Measurements from ENCODE around the gene GPR22.
A peak's percentile ranks its signal among the peaks of the same experiment; 100 is the strongest.

GPR22 gene

DNA sequence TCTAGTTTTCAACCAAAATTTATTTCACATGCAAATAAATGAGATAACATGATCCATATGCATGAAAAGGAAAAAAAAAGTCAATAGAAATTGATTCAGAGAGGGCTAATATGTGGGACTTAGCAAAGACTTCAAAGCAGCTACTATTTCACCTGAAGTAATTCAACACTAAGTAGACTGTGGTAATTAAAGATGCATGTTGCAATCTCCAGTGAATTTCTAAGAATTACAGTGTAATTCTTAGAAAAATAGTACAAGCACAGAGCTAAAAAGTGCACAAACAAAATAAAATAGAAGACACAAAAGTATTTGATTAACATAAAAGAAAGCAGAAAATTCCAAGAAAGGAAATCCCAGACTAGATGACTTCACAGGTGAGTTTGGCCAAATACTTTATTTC is 25.7 kb downstream of the GPR22 start:
- FAIRE-seq: no peak
- TF ChIP-seq POLR2A (IDR thresholded peaks at IDR 0.05; ENCODE audit: low read depth, low read length): no peak
- no peak for DNase-seq (ENCODE audit: insufficient read length, low spot score)

DNA sequence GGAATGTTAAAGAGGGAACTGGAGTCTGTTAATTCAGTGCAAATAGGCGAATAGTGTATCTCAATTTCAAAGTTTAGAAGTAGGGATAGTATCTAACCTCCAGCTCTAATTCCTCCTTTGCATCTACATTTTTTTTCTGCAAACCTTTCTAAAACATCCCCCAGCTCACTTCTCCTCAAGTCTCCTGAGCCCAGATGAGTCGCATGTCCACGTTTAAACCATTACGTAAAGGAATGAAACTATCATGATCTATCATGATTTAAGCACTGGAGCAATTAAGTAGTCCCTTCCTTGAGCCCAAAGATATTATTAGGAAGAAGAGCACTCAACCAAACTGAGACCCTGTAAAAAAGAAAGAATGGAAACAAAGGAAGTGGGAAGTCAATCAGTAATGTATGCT is 29.9 kb downstream of the GPR22 start:
- no peak for FAIRE-seq
- no peak for DNase-seq (ENCODE audit: insufficient read length, low spot score)

DNA sequence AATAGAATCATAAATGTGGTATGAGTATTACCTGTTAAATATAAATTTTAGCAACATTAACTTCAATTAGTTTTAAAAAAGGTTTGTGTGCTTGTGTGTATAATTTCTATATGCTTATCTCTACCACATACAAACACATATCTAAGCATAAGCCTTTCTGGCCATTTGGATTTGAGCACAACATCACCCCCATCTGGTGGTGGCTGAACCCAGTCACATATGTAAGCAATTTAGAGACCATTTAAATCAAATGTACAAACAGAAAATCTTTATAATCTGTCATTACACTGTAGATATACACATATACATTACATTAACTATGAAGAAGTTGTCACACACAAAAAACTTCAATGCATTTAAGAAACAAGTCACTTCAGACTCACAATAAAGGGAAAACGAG is 31.7 kb downstream of the GPR22 start:
- FAIRE-seq (peak; percentile 81), DNase-seq (ENCODE audit: insufficient read length, low spot score) (no peak)
- TF ChIP-seq POLR2A (IDR thresholded peaks at IDR 0.05; ENCODE audit: low read depth, low read length): no peak

More for the DNA sequence above, 29.9 kb downstream of the GPR22 start:
- no peak for TF ChIP-seq POLR2A (IDR thresholded peaks at IDR 0.05; ENCODE audit: low read depth, low read length)

DNA sequence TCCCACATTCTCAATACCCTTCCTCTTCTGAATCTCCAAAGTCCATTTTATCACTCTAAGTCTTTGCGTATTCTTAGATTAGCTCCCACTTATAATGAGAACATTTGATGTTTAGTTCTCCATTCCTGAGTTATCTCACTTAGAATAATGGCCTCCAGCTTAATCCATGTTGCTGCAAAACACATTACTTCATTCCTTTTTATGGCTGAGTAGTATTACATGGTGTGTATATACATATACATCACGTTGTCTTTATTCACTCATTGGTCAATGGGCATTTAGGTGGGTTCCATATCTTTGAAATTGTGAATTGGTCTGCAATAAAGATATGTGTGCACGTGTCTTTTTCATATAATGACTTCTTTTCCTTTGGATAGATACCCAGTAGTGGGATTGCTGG is 32.3 kb downstream of the GPR22 start:
- TF ChIP-seq POLR2A (IDR thresholded peaks at IDR 0.05; ENCODE audit: low read depth, low read length): no peak
- FAIRE-seq: no peak
- no peak for DNase-seq (ENCODE audit: insufficient read length, low spot score)

DNA sequence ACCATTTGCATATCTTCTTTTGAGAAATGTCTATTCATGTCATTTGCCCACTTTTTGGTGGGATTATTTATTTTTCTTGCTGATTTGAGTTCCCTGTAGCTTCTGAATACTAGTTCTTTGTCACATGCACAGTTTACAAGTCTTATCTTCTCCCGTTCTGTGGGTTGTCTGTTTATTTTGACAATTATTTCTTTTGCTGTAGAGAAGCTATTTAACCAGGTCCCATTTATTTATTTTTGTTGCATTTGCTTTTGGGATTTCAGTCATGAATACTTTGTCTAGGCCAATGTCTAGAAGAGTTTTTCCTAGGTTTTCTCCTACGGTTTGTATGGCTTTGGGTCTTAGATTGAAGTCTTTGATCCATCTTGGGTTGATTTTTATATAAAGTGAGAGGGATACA is 32.9 kb downstream of the GPR22 start:
- FAIRE-seq (no peak), DNase-seq (ENCODE audit: insufficient read length, low spot score) (no peak)
- no peak for TF ChIP-seq POLR2A (IDR thresholded peaks at IDR 0.05; ENCODE audit: low read depth, low read length)

DNA sequence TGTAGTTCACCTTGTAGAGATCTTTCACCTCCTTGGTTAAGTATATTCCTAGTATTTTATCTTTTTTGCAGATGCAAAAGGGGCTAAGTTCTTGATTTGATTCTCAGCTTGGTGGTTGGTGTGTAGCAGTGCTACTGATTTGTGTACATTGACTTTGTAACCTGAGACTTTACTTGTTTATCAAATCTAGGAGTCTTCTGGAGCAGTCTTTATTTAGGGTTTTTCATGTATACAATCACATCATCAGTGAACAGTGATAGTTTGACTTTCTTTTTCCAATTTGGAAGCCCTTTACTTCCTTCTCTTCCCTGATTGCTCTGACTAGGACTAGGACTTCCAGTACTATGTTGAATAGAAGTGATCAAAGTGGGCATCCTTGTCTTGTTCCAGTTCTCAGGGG is 33.8 kb downstream of the GPR22 start:
- FAIRE-seq (no peak), DNase-seq (ENCODE audit: insufficient read length, low spot score) (no peak)
- TF ChIP-seq POLR2A (IDR thresholded peaks at IDR 0.05; ENCODE audit: low read depth, low read length): no peak

DNA sequence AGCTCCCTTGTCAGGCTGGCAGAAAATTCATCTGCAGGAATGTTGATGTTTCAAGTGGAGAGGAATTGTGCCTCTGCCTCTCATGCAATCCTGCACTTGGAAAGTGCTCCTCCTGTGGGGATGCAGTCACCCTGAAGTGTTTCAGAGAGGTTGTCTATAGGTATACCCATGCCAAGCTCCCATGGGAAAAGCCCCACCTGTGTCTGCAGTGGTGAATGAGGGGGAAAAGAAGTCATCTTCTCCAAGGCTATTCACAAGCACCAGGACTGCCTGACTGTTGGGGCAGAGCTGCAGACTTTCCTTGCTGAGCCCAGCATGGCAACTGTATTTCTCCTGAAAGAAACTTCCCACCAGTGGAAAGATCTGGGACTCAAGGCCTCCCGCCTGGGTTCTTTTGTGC is 35.5 kb downstream of the GPR22 start:
- FAIRE-seq (no peak), DNase-seq (ENCODE audit: insufficient read length, low spot score) (no peak)
- no peak for TF ChIP-seq POLR2A (IDR thresholded peaks at IDR 0.05; ENCODE audit: low read depth, low read length)

DNA sequence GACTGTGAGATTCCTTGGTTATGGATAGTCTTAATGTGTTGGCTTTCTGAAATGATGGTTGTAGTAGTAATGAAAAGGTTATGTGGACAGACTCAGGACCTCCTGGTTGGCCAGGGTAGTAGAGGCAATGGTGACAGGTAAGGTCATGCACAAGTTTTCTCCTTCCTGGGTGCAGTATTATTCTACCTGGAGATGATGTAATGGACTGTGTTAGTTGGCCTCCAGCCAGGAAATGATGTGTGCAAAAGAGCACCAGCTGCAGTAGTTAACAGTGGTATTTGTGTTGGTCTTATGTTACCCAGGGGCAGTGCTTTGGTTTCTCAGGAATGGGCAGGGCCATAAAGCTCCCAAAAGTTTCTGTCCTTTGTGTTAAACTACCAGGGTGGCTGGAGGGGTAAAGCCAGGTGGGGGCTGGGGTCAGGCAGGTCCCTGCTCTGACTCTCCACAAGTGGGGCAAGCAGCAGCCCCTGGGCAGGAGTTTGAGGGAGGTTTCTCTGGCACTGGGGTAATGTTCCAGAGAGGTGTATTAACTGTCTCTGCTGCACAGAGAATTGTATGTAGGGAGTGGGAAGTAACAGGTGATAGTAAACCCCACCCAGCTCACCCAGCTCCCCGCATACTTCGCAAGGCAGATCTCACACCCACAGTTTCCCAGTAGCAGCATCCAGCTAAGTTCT is 36.3 kb downstream of the GPR22 start:
- TF ChIP-seq POLR2A (IDR thresholded peaks at IDR 0.05; ENCODE audit: low read depth, low read length): no peak
- FAIRE-seq (peak; percentile 38), DNase-seq (ENCODE audit: insufficient read length, low spot score) (no peak)

DNA sequence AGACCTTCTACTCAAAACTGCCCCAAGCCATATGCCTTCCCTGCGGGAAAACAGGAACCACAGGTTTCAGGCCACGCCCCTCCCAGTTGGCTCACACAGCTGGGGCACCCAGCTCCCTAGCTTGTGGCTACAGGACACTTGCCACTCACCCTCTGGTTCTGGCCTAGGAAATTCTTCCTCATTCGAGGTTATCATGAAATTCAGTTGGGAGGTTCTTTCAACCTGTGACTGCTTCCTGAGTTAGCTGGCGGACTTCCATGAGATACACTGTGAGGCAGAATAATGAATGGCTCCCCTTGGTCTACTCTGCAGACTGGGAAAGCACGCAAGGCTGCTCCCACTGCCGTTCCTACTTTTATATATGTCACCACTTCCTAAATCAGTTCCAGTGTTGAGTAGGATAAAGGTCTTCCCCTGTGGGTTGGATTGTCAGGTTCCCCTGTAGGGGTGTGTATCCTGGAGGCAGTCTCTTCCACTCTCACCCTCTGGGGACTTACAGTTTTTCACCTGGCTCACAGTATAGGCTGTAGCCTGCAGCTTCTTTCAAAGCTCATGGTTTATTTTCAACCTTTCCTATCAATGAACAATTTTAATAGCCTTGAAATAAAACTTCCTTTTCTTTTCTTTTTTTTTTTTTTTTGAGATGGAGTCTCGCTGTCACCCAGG is 37.0 kb downstream of the GPR22 start:
- DNase-seq (ENCODE audit: insufficient read length, low spot score): peak; percentile 4
- TF ChIP-seq POLR2A (IDR thresholded peaks at IDR 0.05; ENCODE audit: low read depth, low read length): no peak
- peak; percentile 76 for FAIRE-seq

All from H54 (cell line).